Ishikawa (cell line): Measurements from ENCODE around the gene TMEM106B.

Experiments
- CEBPB ChIP-seq: IDR thresholded peaks from 2 replicates; pipeline ENCODE4 v1.6.1; 2012
- CREB1 ChIP-seq: IDR thresholded peaks from 2 replicates; pipeline ENCODE4 v1.6.1; 2012; ENCODE audit warnings: low read depth
- EGR1 ChIP-seq: IDR thresholded peaks from 2 replicates; pipeline ENCODE4 v1.6.1; 2012
- EP300 ChIP-seq: IDR thresholded peaks from 2 replicates; pipeline ENCODE4 v1.6.1; 2012; ENCODE audit warnings: borderline replicate concordance
- FOXM1 ChIP-seq: IDR thresholded peaks from 2 replicates; pipeline ENCODE4 v1.6.1; 2012; ENCODE audit warnings: low read depth, borderline replicate concordance
- MAX ChIP-seq: IDR thresholded peaks from 2 replicates; pipeline ENCODE4 v1.6.1; 2012
- NFIC ChIP-seq: IDR thresholded peaks from 2 replicates; pipeline ENCODE4 v1.6.1; 2012
- RAD21 ChIP-seq: IDR thresholded peaks from 2 replicates; pipeline ENCODE4 v1.6.1; 2012; ENCODE audit warnings: low read depth
- REST ChIP-seq: IDR thresholded peaks from 2 replicates; pipeline ENCODE4 v1.6.1; 2012; ENCODE audit warnings: low read depth, mild to moderate bottlenecking
- TAF1 ChIP-seq: IDR thresholded peaks from 2 replicates; pipeline ENCODE4 v1.6.1; 2012; ENCODE audit warnings: low read depth, mild to moderate bottlenecking
- TCF12 ChIP-seq: IDR thresholded peaks from 2 replicates; pipeline ENCODE4 v1.6.1; 2012; ENCODE audit warnings: low read depth
- TEAD4 ChIP-seq: IDR thresholded peaks from 2 replicates; pipeline ENCODE4 v1.6.1; 2012
- USF1 ChIP-seq: IDR thresholded peaks from 2 replicates; pipeline ENCODE4 v1.6.1; 2012
- YY1 ChIP-seq: IDR thresholded peaks from 2 replicates; pipeline ENCODE4 v1.6.1; 2012; ENCODE audit warnings: low read depth
- ZBTB7A ChIP-seq: IDR thresholded peaks from 2 replicates; pipeline ENCODE4 v1.6.1; 2012; ENCODE audit warnings: low read depth

TMEM106B gene

GRCh38 chr7:12229046-12229445 is 18.0 kb downstream of the TMEM106B start:
- no peak for TF ChIP-seq EP300
- no peak for TF ChIP-seq FOXM1
- TF ChIP-seq CEBPB = no peak
- TF ChIP-seq USF1 = no peak
- no peak for TF ChIP-seq CREB1
- no peak for TF ChIP-seq EGR1
- no peak for TF ChIP-seq TCF12
- no peak for TF ChIP-seq ZBTB7A
- no peak for TF ChIP-seq NFIC
- TF ChIP-seq MAX = no peak
- TF ChIP-seq TAF1 = no peak
- TF ChIP-seq TEAD4 = no peak
- TF ChIP-seq RAD21 = no peak
- no peak for TF ChIP-seq YY1
- TF ChIP-seq REST = no peak

- TF ChIP-seq CREB1 (no peak), TCF12 (no peak), EGR1 (no peak), YY1 (no peak), NFIC (no peak), FOXM1 (no peak), RAD21 (no peak), MAX (no peak), ZBTB7A (no peak), USF1 (no peak), REST (no peak), CEBPB (no peak), TEAD4 (no peak), TAF1 (no peak)
These were observed 20.0 kb downstream of the TMEM106B start for GRCh38 chr7:12231097-12231496.

GRCh38 chr7:12233175-12233574 is 22.1 kb downstream of the TMEM106B start:
- TF ChIP-seq TCF12 = no peak
- no peak for TF ChIP-seq EP300
- no peak for TF ChIP-seq USF1
- TF ChIP-seq NFIC = no peak
- TF ChIP-seq YY1 = no peak
- no peak for TF ChIP-seq TEAD4
- TF ChIP-seq TAF1 = no peak
- no peak for TF ChIP-seq CEBPB
- no peak for TF ChIP-seq REST
- no peak for TF ChIP-seq RAD21
- no peak for TF ChIP-seq CREB1
- no peak for TF ChIP-seq MAX
- TF ChIP-seq FOXM1 = no peak
- TF ChIP-seq ZBTB7A = no peak

GRCh38 chr7:12234334-12234865 is 23.3 kb downstream of the TMEM106B start:
- no peak for TF ChIP-seq TAF1
